HepG2 (cell line): ENCODE data around the gene HEXD. TPM values are rescaled to one million over a fixed set of nuclear protein-coding genes. Genes with fewer than 3 reads are reported as not detected.
A peak's percentile ranks its signal among the peaks of the same experiment; 100 is the strongest.

Experiments used
- CEBPG ChIP-seq: IDR thresholded peaks from 2 replicates; pipeline ENCODE4 v1.6.1; 2016
- ETV6 ChIP-seq: sonication (generic); formaldehyde crosslinking; conservative IDR thresholded peaks from 2 replicates; pipeline ENCODE4 v1.4.0; 2020; ENCODE audit warnings: missing genetic modification reagents
- JARID2 ChIP-seq: sonication (generic); formaldehyde crosslinking; IDR thresholded peaks from 2 replicates; pipeline ENCODE4 v1.8.1; 2023; ENCODE audit warnings: missing genetic modification reagents, inconsistent platforms; ENCODE audit not compliant: insufficient replicate concordance
- KIAA2018 ChIP-seq: sonication (generic); formaldehyde crosslinking; IDR thresholded peaks from 2 replicates; pipeline ENCODE4 v1.5.0; 2020; ENCODE audit warnings: mild to moderate bottlenecking, missing genetic modification reagents, borderline replicate concordance
- KLF11 ChIP-seq: IDR thresholded peaks from 2 replicates; pipeline ENCODE4 v1.6.1; 2016; ENCODE audit warnings: missing compliant biosample characterization
- NPAS2 ChIP-seq: sonication (generic); formaldehyde crosslinking; IDR thresholded peaks from 2 replicates; pipeline ENCODE4 v1.8.0; 2022; ENCODE audit warnings: mild to moderate bottlenecking, missing genetic modification reagents, borderline replicate concordance
- NRL ChIP-seq: sonication (generic); formaldehyde crosslinking; IDR thresholded peaks from 2 replicates; pipeline ENCODE4 v1.5.0; 2020; ENCODE audit warnings: missing genetic modification reagents, mild to moderate bottlenecking, moderate library complexity, borderline replicate concordance
- TEF ChIP-seq: sonication (generic); formaldehyde crosslinking; IDR thresholded peaks from 2 replicates; pipeline ENCODE4 v1.5.0; 2020; ENCODE audit warnings: missing genetic modification reagents
- TP53 ChIP-seq: sonication (generic); formaldehyde crosslinking; conservative IDR thresholded peaks from 2 replicates; pipeline ENCODE4 v1.4.0; 2020; ENCODE audit warnings: missing genetic modification reagents
- ZBTB14 ChIP-seq: sonication (generic); formaldehyde crosslinking; IDR thresholded peaks from 2 replicates; pipeline ENCODE4 v1.4.0; 2020; ENCODE audit warnings: missing genetic modification reagents
- ZBTB33 ChIP-seq: sonication (generic); formaldehyde crosslinking; IDR thresholded peaks from 2 replicates; pipeline ENCODE4 v1.4.0; 2020; ENCODE audit warnings: missing genetic modification reagents
- ZFYVE20 ChIP-seq: sonication (generic); formaldehyde crosslinking; IDR thresholded peaks from 2 replicates; pipeline ENCODE4 v1.8.0; 2023; ENCODE audit warnings: low read depth, mild to moderate bottlenecking, moderate library complexity, missing genetic modification reagents, borderline replicate concordance
- ZKSCAN8 ChIP-seq: IDR thresholded peaks from 2 replicates; pipeline ENCODE4 v1.6.1; 2016; ENCODE audit warnings: borderline replicate concordance, missing genetic modification reagents, missing compliant biosample characterization
- ZNF546 ChIP-seq: sonication (generic); formaldehyde crosslinking; conservative IDR thresholded peaks from 2 replicates; pipeline ENCODE4 v1.8.1; 2023; ENCODE audit warnings: mild to moderate bottlenecking, missing genetic modification reagents
- ZZZ3 ChIP-seq: sonication (generic); formaldehyde crosslinking; IDR thresholded peaks from 2 replicates; pipeline ENCODE4 v1.4.0; 2020; ENCODE audit warnings: missing genetic modification reagents, mild to moderate bottlenecking, borderline replicate concordance
- polyA plus RNA-seq, 8 experiments: library from polyadenylated mRNA; depleted of rRNA in 3 of 8; stranded (reverse) in 7 of 8; unstranded in 1 of 8; fragments of >200 nt; fragmentation: Illumina TruSeq in 4 of 8; extraction: Trizol in 4 of 8; gene quantifications; 2 replicates each; pipeline versions ENCODE4 v1.2.1 to v1.2.3, GENCODE V29; 2011 to 2016; ENCODE audit warnings: low read depth in 4 of 8, missing spikeins in 1 of 8, mixed read lengths in 1 of 8; ENCODE audit not compliant: insufficient read depth in 1 of 8
- total RNA-seq, 5 experiments: library from RNA; depleted of rRNA; stranded (reverse); fragments of >200 nt; fragmentation: Illumina TruSeq; extraction: Trizol; gene quantifications; 2 replicates each; pipeline ENCODE4 v1.2.3, GENCODE V29; 2016; ENCODE audit warnings: low read depth in 1 of 5

HEXD gene
- total and polyA plus RNA-seq, 2 of the 13 experiments (the other 11 are each of a cell fraction or from before 2014, with no cell fraction given): 22.3 to 41.8 TPM

- TF ChIP-seq TEF (CRISPR knock-in tag) (peak; percentile 83; the same call in 1 of the 2 replicates), KLF11 (0 out of 2 replicates have a peak, but pooled peaks have one; percentile 14), NRL (CRISPR knock-in tag) (peak; percentile 97), ZKSCAN8 (CRISPR knock-in tag) (no peak; the same call in 1 of the 2 replicates), ZBTB33 (CRISPR knock-in tag) (0 out of 2 replicates have a peak, but pooled peaks have one; percentile 3), ETV6 (CRISPR knock-in tag) (no peak; the same call in 1 of the 2 replicates), JARID2 (CRISPR knock-in tag) (no peak), NPAS2 (CRISPR knock-in tag) (no peak), ZBTB14 (no peak; the same call in 1 of the 2 replicates), ZZZ3 (CRISPR knock-in tag) (peak; percentile 90), CEBPG (CRISPR knock-in tag) (no peak), ZNF546 (CRISPR knock-in tag) (peak; percentile 97), ZFYVE20 (CRISPR knock-in tag) (no peak), KIAA2018 (CRISPR knock-in tag) (0 out of 2 replicates have a peak, but pooled peaks have one; percentile 28), TP53 (peak; percentile 72; the same call in 1 of the 2 replicates)
These were observed 40.2 kb downstream of the HEXD start, which contains the start of gene NARF (continued) for GRCh38 chr17:82458179-82458884.
